H9 (cell line): ENCODE data around the gene KRCC1. TPM values are rescaled to one million over a fixed set of nuclear protein-coding genes. Genes with fewer than 3 reads are reported as not detected.

Source experiments
- DNase-seq: peaks from one replicate; pipeline ENCODE4 v3.0.0-alpha.2; 2017
- H2AFZ ChIP-seq: one replicate; pipeline ENCODE4 v1.6.1; 2013; ENCODE audit warnings: mild to moderate bottlenecking, low read length, control low read depth, moderate library complexity
- H2AK5ac ChIP-seq: 2 replicates; pipeline ENCODE4 v1.6.1; 2013; ENCODE audit warnings: low read length, control low read depth, mixed read lengths; ENCODE audit not compliant: insufficient read length
- H2BK120ac ChIP-seq: one replicate; pipeline ENCODE4 v1.6.1; 2013; ENCODE audit warnings: low read depth, mild to moderate bottlenecking, low read length, control low read depth, inconsistent platforms; ENCODE audit not compliant: poor library complexity, severe bottlenecking
- H2BK12ac ChIP-seq: 2 replicates; pipeline ENCODE4 v1.6.1; 2013; ENCODE audit warnings: low read length, control low read depth, mixed read lengths, low read depth; ENCODE audit not compliant: insufficient read length
- H2BK15ac ChIP-seq: 2 replicates; pipeline ENCODE4 v1.6.1; 2013; ENCODE audit warnings: low read depth, low read length, control low read depth
- H2BK20ac ChIP-seq: one replicate; pipeline ENCODE4 v1.6.1; 2013; ENCODE audit warnings: low read depth, mild to moderate bottlenecking, low read length, control low read depth, inconsistent platforms; ENCODE audit not compliant: poor library complexity, severe bottlenecking
- H2BK5ac ChIP-seq: 2 replicates; pipeline ENCODE4 v1.6.1; 2013; ENCODE audit warnings: low read length, control low read depth, mixed read lengths; ENCODE audit not compliant: insufficient read length
- H3K14ac ChIP-seq: 2 replicates; pipeline ENCODE4 v1.6.1; 2013; ENCODE audit warnings: low read length, control low read depth; ENCODE audit not compliant: insufficient read depth
- H3K18ac ChIP-seq: 2 replicates; pipeline ENCODE4 v1.6.1; 2013; ENCODE audit warnings: low read depth, mild to moderate bottlenecking, mixed read lengths, low read length, control low read depth; ENCODE audit not compliant: insufficient read length
- H3K23ac ChIP-seq: 2 replicates; pipeline ENCODE4 v1.6.1; 2013; ENCODE audit warnings: low read length, control low read depth, mixed read lengths, low read depth; ENCODE audit not compliant: insufficient read length
- H3K23me2 ChIP-seq: 2 replicates; pipeline ENCODE4 v1.6.1; 2013; ENCODE audit warnings: low read depth, mild to moderate bottlenecking, mixed read lengths, low read length, control low read depth; ENCODE audit not compliant: insufficient read length, poor library complexity, severe bottlenecking
- H3K27ac ChIP-seq: 2 replicates; pipeline ENCODE4 v1.5.1; 2013; ENCODE audit warnings: low read length, control low read depth, mixed read lengths, low read depth; ENCODE audit not compliant: insufficient read length
- H3K27me3 ChIP-seq: 2 replicates; pipeline ENCODE4 v1.6.1; 2013; ENCODE audit warnings: low read length, control low read depth, inconsistent platforms; ENCODE audit not compliant: insufficient read depth
- H3K4ac ChIP-seq: 2 replicates; pipeline ENCODE4 v1.6.1; 2013; ENCODE audit warnings: low read depth, mild to moderate bottlenecking, control low read depth, inconsistent platforms, low read length, moderate library complexity
- H3K4me1 ChIP-seq: 2 replicates; pipeline ENCODE4 v1.6.1; 2013; ENCODE audit warnings: low read length, control low read depth, inconsistent platforms; ENCODE audit not compliant: insufficient read depth
- H3K4me2 ChIP-seq: 2 replicates; pipeline ENCODE4 v1.6.1; 2013; ENCODE audit warnings: low read length, control low read depth, mixed read lengths; ENCODE audit not compliant: insufficient read length, insufficient read depth
- H3K56ac ChIP-seq: 2 replicates; pipeline ENCODE4 v1.6.1; 2013; ENCODE audit warnings: low read depth, mild to moderate bottlenecking, mixed read lengths, low read length, control low read depth; ENCODE audit not compliant: insufficient read length
- H3K79me1 ChIP-seq: 2 replicates; pipeline ENCODE4 v1.6.1; 2013; ENCODE audit warnings: low read depth, mild to moderate bottlenecking, moderate library complexity, low read length, control low read depth, inconsistent platforms; ENCODE audit not compliant: insufficient read depth, poor library complexity, severe bottlenecking
- H3K79me2 ChIP-seq: 2 replicates; pipeline ENCODE4 v1.6.1; 2013; ENCODE audit warnings: low read length, control low read depth, inconsistent platforms; ENCODE audit not compliant: insufficient read depth
- H3K9ac ChIP-seq: 2 replicates; pipeline ENCODE4 v1.6.1; 2013; ENCODE audit warnings: low read length, control low read depth, mixed read lengths; ENCODE audit not compliant: insufficient read length; ENCODE audit errors: extremely low read depth
- H3K9me3 ChIP-seq: one replicate; pipeline ENCODE4 v1.6.1; 2013; ENCODE audit warnings: low read depth, low read length, inconsistent platforms; ENCODE audit not compliant: control insufficient read depth
- H3T11ph ChIP-seq: one replicate; pipeline ENCODE4 v1.6.1; 2013; ENCODE audit warnings: mild to moderate bottlenecking, low read length, control low read depth, inconsistent platforms
- H4K20me1 ChIP-seq: one replicate; pipeline ENCODE4 v1.6.1; 2013; ENCODE audit not compliant: control insufficient read depth, insufficient read length, insufficient read depth
- H4K5ac ChIP-seq: 2 replicates; pipeline ENCODE4 v1.6.1; 2013; ENCODE audit warnings: low read depth, mild to moderate bottlenecking, mixed read lengths, low read length, control low read depth; ENCODE audit not compliant: insufficient read length
- H4K8ac ChIP-seq: replicated peaks from 2 replicates; pipeline ENCODE4 v1.6.1; 2013; ENCODE audit warnings: low read length, control low read depth, mixed read lengths, low read depth; ENCODE audit not compliant: insufficient read length
- H4K91ac ChIP-seq: 2 replicates; pipeline ENCODE4 v1.6.1; 2013; ENCODE audit warnings: low read depth, mild to moderate bottlenecking, moderate library complexity, mixed read lengths, low read length, control low read depth; ENCODE audit not compliant: insufficient read length
- H3K27ac Mint-ChIP-seq, 3 experiments: 2 replicates in 2 of 3; 3 replicates in 1 of 3; pipeline ENCODE4 v1.8.0; 2020 to 2021; ENCODE audit warnings: mixed read lengths in 3 of 3, mild to moderate bottlenecking in 1 of 3, moderate library complexity in 1 of 3
- H3K27me3 Mint-ChIP-seq: 2 replicates; pipeline ENCODE4 v1.8.0; 2021; ENCODE audit warnings: low read depth, mild to moderate bottlenecking, moderate library complexity, mixed read lengths
- H3K36me3 Mint-ChIP-seq, 3 experiments: 2 replicates in 2 of 3; 3 replicates in 1 of 3; pipeline ENCODE4 v1.8.0; 2020 to 2021; ENCODE audit warnings: low read depth in 3 of 3, mixed read lengths in 3 of 3; ENCODE audit not compliant: insufficient read depth in 1 of 3
- H3K4me1 Mint-ChIP-seq, 2 experiments: 2 replicates each; pipeline ENCODE4 v1.8.0; 2020; ENCODE audit warnings: mixed read lengths in 2 of 2
- H3K4me3 Mint-ChIP-seq, 2 experiments: 2 replicates in 1 of 2; 3 replicates in 1 of 2; pipeline ENCODE4 v1.8.0; 2020 to 2021; ENCODE audit warnings: mild to moderate bottlenecking in 2 of 2, mixed read lengths in 2 of 2, moderate library complexity in 1 of 2
- H3K9me3 Mint-ChIP-seq, 2 experiments: 2 replicates in 1 of 2; 3 replicates in 1 of 2; pipeline ENCODE4 v1.8.0; 2020; ENCODE audit warnings: mild to moderate bottlenecking in 2 of 2, mixed read lengths in 2 of 2, moderate library complexity in 1 of 2
- WGBS: extraction: QIAGEN DNeasy Blood & Tissue Kit; methylation state at CpG from one replicate; pipeline ENCODE4 v1.1.7; 2013; ENCODE audit warnings: missing lambda C conversion rate, low lambda C conversion rate, mixed read lengths; ENCODE audit not compliant: insufficient read length; ENCODE audit errors: extremely low coverage; 5-methylcytosine and 5-hydroxymethylcytosine counted together
- total RNA-seq: library from RNA; stranded (reverse); gene quantifications from 2 replicates; pipeline ENCODE4 v1.2.1, GENCODE V29; 2021
- TF ChIP-seq, protein P1 (sequence below): fragments of 200-600 bp; sonication (generic); conservative IDR thresholded peaks from 3 replicates; pipeline ENCODE4 v1.8.0; 2021; ENCODE audit warnings: antibody characterized with exemption, mild to moderate bottlenecking

The KRCC1 gene
- total RNA-seq, 1 experiment from 2014 or later, result 8.2 TPM

DNA sequence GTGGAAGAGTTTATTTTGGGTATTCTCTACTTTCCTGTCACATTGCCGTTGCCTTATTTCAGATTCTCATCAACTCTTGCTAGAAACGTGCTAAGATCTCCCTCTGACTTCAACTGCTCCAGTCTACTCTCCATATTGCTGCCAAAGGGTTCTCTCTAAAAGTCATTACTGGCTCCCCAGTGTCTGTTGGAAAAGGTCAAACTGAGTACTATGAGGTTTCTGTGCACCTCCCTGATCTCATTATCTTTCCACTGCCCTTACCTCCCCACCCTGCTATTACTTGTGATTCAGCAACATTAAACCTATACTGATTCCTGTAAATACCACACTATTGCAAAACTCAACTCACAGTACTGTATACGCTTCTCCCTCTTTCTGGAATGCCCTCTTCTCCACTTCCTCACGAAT is 1.9 kb upstream of the KRCC1 start:
- no peak overlapping the region for H2BK15ac ChIP-seq
- Mint-ChIP-seq H3K36me3 (peaks cover 2 to 9% (median 3%) of the 10 kb centered on the region in 3 experiments; a peak in 5 of 7 replicates), H3K4me3 (no peak overlapping the region), H3K4me1 (peaks cover 36 to 45% of the 10 kb centered on the region in 2 experiments), H3K9me3 (no peaks in the 10 kb centered on the region; a peak in 1 of 5 replicates), H3K27ac (no peak overlapping the region), H3K27me3 (no peaks in the 10 kb centered on the region; the same call in 1 of the 2 replicates)
- no peak overlapping the region for H2AK5ac ChIP-seq
- no CpG with 5 or more reads among the region's 4 CpGs for WGBS
- H4K5ac ChIP-seq, result no peak overlapping the region
- no peak overlapping the region for H3K4ac ChIP-seq
- no peak overlapping the region for H2BK20ac ChIP-seq
- no peak overlapping the region for H2BK12ac ChIP-seq
- H3K79me1 ChIP-seq, result peaks cover 4% of the 10 kb centered on the region
- no peaks in the 10 kb centered on the region for H3K23me2 ChIP-seq
- H2BK120ac ChIP-seq, result no peak overlapping the region
- no peak overlapping the region for H3K23ac ChIP-seq
- no peaks in the 10 kb centered on the region for H3K9me3 ChIP-seq
- no peak overlapping the region for H3T11ph ChIP-seq
- H3K79me2 ChIP-seq, result no peaks in the 10 kb centered on the region; the same call in 1 of the 2 replicates
- H3K56ac ChIP-seq, result no peak overlapping the region
- DNase-seq, result no peak
- H3K14ac ChIP-seq, result no peak overlapping the region
- H3K4me1 ChIP-seq, result no peaks in the 10 kb centered on the region; the same call in 1 of the 2 replicates
- no peaks in the 10 kb centered on the region for H3K27me3 ChIP-seq
- no peak overlapping the region for H3K9ac ChIP-seq
- no peak overlapping the region for H2BK5ac ChIP-seq
- no peak overlapping the region for H3K18ac ChIP-seq
- no peak overlapping the region for H4K8ac ChIP-seq
- H3K4me2 ChIP-seq, result no peak overlapping the region
- H2AFZ ChIP-seq, result no peak overlapping the region
- H3K27ac ChIP-seq, result no peak overlapping the region
- TF ChIP-seq, protein P1, sequence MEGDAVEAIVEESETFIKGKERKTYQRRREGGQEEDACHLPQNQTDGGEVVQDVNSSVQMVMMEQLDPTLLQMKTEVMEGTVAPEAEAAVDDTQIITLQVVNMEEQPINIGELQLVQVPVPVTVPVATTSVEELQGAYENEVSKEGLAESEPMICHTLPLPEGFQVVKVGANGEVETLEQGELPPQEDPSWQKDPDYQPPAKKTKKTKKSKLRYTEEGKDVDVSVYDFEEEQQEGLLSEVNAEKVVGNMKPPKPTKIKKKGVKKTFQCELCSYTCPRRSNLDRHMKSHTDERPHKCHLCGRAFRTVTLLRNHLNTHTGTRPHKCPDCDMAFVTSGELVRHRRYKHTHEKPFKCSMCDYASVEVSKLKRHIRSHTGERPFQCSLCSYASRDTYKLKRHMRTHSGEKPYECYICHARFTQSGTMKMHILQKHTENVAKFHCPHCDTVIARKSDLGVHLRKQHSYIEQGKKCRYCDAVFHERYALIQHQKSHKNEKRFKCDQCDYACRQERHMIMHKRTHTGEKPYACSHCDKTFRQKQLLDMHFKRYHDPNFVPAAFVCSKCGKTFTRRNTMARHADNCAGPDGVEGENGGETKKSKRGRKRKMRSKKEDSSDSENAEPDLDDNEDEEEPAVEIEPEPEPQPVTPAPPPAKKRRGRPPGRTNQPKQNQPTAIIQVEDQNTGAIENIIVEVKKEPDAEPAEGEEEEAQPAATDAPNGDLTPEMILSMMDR, result no peak
- no peaks in the 10 kb centered on the region for H4K20me1 ChIP-seq
- H4K91ac ChIP-seq, result no peak overlapping the region
